ENCODE measurements around the gene LMO1.

DNA sequence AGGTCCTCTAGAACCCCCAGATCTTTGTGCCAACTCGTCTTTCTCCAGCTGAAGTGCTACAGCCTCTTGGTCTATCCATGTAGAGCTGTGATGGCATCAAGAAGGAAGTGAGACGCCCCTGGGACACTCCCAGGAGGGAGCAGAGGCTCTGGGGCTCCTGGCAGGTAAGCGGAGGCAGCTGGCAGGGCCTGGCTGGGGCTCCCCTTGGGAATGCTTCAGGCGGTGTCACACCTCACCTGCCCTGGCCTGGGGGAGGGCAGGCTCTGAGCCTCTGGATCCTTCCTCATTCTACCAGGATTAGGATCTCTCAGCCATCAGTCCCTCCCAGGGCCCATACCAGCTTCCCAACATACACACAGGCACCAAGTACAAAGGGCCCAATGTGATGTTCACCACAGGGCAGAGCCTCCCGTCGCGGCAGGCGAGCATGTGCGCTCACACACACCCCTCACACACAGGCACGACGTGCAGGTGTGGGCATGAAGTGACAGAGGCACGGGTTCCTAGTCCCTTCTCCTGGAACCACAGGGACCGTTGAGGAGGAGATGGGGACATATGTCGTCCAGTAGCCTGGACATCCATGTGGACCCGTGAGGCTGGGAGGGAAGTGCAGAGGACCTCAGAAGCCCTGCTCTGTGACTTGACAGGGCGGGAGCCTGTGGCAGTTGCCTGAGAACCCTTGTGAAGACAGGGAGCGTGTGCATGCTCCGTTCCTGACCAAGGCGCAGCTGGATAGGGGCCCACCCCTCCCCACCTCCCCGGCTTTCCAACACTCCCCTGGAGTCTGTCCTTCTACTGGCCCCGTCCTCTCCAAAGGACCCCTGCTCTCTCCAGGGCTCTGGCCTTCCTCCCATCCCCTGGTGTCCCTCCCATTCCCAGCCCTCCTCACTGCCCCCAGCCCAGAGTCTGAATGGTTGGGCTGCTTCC lies 32.5 kb downstream of the LMO1 start:
- TF ChIP-seq EZH2 (IDR thresholded peaks at IDR 0.05; ENCODE audit: borderline replicate concordance) (no peak), EZH2phosphoT487 (IDR thresholded peaks at IDR 0.05; ENCODE audit: low read depth, severe bottlenecking, unreplicated experiment) (no peak)
- TF ChIP-seq, protein P1, sequence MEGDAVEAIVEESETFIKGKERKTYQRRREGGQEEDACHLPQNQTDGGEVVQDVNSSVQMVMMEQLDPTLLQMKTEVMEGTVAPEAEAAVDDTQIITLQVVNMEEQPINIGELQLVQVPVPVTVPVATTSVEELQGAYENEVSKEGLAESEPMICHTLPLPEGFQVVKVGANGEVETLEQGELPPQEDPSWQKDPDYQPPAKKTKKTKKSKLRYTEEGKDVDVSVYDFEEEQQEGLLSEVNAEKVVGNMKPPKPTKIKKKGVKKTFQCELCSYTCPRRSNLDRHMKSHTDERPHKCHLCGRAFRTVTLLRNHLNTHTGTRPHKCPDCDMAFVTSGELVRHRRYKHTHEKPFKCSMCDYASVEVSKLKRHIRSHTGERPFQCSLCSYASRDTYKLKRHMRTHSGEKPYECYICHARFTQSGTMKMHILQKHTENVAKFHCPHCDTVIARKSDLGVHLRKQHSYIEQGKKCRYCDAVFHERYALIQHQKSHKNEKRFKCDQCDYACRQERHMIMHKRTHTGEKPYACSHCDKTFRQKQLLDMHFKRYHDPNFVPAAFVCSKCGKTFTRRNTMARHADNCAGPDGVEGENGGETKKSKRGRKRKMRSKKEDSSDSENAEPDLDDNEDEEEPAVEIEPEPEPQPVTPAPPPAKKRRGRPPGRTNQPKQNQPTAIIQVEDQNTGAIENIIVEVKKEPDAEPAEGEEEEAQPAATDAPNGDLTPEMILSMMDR (IDR thresholded peaks at IDR 0.05; ENCODE audit: poor library complexity) = no peak
